HepG2 (cell line): ENCODE measurements around the gene COASY. TPM values are rescaled to one million over a fixed set of nuclear protein-coding genes. Genes with fewer than 3 reads are reported as not detected.

ENCODE experiments used
- ARNTL ChIP-seq: sonication (generic); formaldehyde crosslinking; IDR thresholded peaks from 2 replicates; pipeline ENCODE4 v1.4.0; 2020; ENCODE audit warnings: mild to moderate bottlenecking, missing genetic modification reagents
- CERS6 ChIP-seq: sonication (generic); formaldehyde crosslinking; IDR thresholded peaks from 2 replicates; pipeline ENCODE4 v1.5.0; 2020; ENCODE audit warnings: missing genetic modification reagents
- ELK4 ChIP-seq: sonication (generic); formaldehyde crosslinking; IDR thresholded peaks from 2 replicates; pipeline ENCODE4 v1.9.0; 2021; ENCODE audit warnings: missing genetic modification reagents, borderline replicate concordance
- NFAT5 ChIP-seq: sonication (generic); formaldehyde crosslinking; IDR thresholded peaks from 2 replicates; pipeline ENCODE4 v1.4.0; 2020; ENCODE audit warnings: missing genetic modification reagents
- NFKB2 ChIP-seq: sonication (generic); formaldehyde crosslinking; IDR thresholded peaks from 2 replicates; pipeline ENCODE4 v1.4.0; 2020; ENCODE audit warnings: missing genetic modification reagents, borderline replicate concordance
- PBX2 ChIP-seq: IDR thresholded peaks from 2 replicates; pipeline ENCODE4 v1.6.1; 2016; ENCODE audit warnings: control low read depth
- ZFYVE20 ChIP-seq: sonication (generic); formaldehyde crosslinking; IDR thresholded peaks from 2 replicates; pipeline ENCODE4 v1.8.0; 2023; ENCODE audit warnings: low read depth, mild to moderate bottlenecking, moderate library complexity, missing genetic modification reagents, borderline replicate concordance
- ZKSCAN8 ChIP-seq: IDR thresholded peaks from 2 replicates; pipeline ENCODE4 v1.6.1; 2016; ENCODE audit warnings: borderline replicate concordance, missing genetic modification reagents, missing compliant biosample characterization
- ZMYM4 ChIP-seq: sonication (generic); formaldehyde crosslinking; IDR thresholded peaks from 2 replicates; pipeline ENCODE4 v1.8.1; 2023; ENCODE audit warnings: mild to moderate bottlenecking, missing genetic modification reagents
- ZNF382 ChIP-seq: sonication (generic); formaldehyde crosslinking; IDR thresholded peaks from 2 replicates; pipeline ENCODE4 v1.5.0; 2020; ENCODE audit warnings: missing genetic modification reagents, mild to moderate bottlenecking, borderline replicate concordance
- ZNF660 ChIP-seq: sonication (generic); formaldehyde crosslinking; IDR thresholded peaks from 2 replicates; pipeline ENCODE4 v1.5.1; 2020; ENCODE audit warnings: mild to moderate bottlenecking, low read depth, missing genetic modification reagents, borderline replicate concordance
- ZNF674 ChIP-seq: sonication (generic); formaldehyde crosslinking; IDR thresholded peaks from 2 replicates; pipeline ENCODE4 v1.5.0; 2020; ENCODE audit warnings: low read depth, mild to moderate bottlenecking, missing genetic modification reagents
- ZNF740 ChIP-seq: sonication (generic); formaldehyde crosslinking; IDR thresholded peaks from 2 replicates; pipeline ENCODE4 v1.4.0; 2020; ENCODE audit warnings: missing genetic modification reagents
- ZNF746 ChIP-seq: sonication (generic); formaldehyde crosslinking; IDR thresholded peaks from 2 replicates; pipeline ENCODE4 v1.8.0; 2022; ENCODE audit warnings: mild to moderate bottlenecking, missing genetic modification reagents
- ZNF75D ChIP-seq: sonication (generic); formaldehyde crosslinking; IDR thresholded peaks from 2 replicates; pipeline ENCODE4 v1.8.1; 2023; ENCODE audit warnings: missing genetic modification reagents, mild to moderate bottlenecking, borderline replicate concordance
- polyA plus RNA-seq, 8 experiments: library from polyadenylated mRNA; depleted of rRNA in 3 of 8; stranded (reverse) in 7 of 8; unstranded in 1 of 8; fragments of >200 nt; fragmentation: Illumina TruSeq in 4 of 8; extraction: Trizol in 4 of 8; gene quantifications; 2 replicates each; pipeline versions ENCODE4 v1.2.1 to v1.2.3, GENCODE V29; 2011 to 2016; ENCODE audit warnings: low read depth in 4 of 8, missing spikeins in 1 of 8, mixed read lengths in 1 of 8; ENCODE audit not compliant: insufficient read depth in 1 of 8
- total RNA-seq, 5 experiments: library from RNA; depleted of rRNA; stranded (reverse); fragments of >200 nt; fragmentation: Illumina TruSeq; extraction: Trizol; gene quantifications; 2 replicates each; pipeline ENCODE4 v1.2.3, GENCODE V29; 2016; ENCODE audit warnings: low read depth in 1 of 5

COASY gene
- total and polyA plus RNA-seq, 2 of the 13 experiments (the other 11 are each of a cell fraction or from before 2014, with no cell fraction given): 90.7 to 125 TPM

GRCh38 chr17:42608305-42609181 is 46.6 kb downstream of the COASY start (continued):
- TF ChIP-seq ZNF674 (CRISPR knock-in tag): no peak
- TF ChIP-seq ZMYM4 (CRISPR knock-in tag): no peak
- no peak for TF ChIP-seq ZKSCAN8 (CRISPR knock-in tag)
- TF ChIP-seq ZNF740 (CRISPR knock-in tag): no peak
- no peak; the same call in 1 of the 2 replicates for TF ChIP-seq ZNF746
- no peak for TF ChIP-seq NFKB2 (CRISPR knock-in tag)
- no peak; the same call in 1 of the 2 replicates for TF ChIP-seq ZNF75D (CRISPR knock-in tag)
- 0 out of 2 replicates have a peak, but pooled peaks have one; percentile 8 for TF ChIP-seq ARNTL (CRISPR knock-in tag)
- TF ChIP-seq ZNF660 (CRISPR knock-in tag): no peak
- no peak for TF ChIP-seq ZNF382 (CRISPR knock-in tag)
- no peak for TF ChIP-seq PBX2 (CRISPR knock-in tag)
- TF ChIP-seq NFAT5 (CRISPR knock-in tag): no peak
- TF ChIP-seq ZFYVE20 (CRISPR knock-in tag): no peak
- TF ChIP-seq CERS6: no peak
- TF ChIP-seq ELK4: no peak
